GM21576 (cell line): ENCODE results near the gene KLF7.

Experiments
- ATAC-seq: cut with Tn5 transposase; IDR thresholded peaks from one replicate; pipeline ENCODE4 v1.9.1; 2021; ENCODE audit warnings: mild to moderate bottlenecking, moderate library complexity; ENCODE audit not compliant: unreplicated experiment

The KLF7 gene

DNA sequence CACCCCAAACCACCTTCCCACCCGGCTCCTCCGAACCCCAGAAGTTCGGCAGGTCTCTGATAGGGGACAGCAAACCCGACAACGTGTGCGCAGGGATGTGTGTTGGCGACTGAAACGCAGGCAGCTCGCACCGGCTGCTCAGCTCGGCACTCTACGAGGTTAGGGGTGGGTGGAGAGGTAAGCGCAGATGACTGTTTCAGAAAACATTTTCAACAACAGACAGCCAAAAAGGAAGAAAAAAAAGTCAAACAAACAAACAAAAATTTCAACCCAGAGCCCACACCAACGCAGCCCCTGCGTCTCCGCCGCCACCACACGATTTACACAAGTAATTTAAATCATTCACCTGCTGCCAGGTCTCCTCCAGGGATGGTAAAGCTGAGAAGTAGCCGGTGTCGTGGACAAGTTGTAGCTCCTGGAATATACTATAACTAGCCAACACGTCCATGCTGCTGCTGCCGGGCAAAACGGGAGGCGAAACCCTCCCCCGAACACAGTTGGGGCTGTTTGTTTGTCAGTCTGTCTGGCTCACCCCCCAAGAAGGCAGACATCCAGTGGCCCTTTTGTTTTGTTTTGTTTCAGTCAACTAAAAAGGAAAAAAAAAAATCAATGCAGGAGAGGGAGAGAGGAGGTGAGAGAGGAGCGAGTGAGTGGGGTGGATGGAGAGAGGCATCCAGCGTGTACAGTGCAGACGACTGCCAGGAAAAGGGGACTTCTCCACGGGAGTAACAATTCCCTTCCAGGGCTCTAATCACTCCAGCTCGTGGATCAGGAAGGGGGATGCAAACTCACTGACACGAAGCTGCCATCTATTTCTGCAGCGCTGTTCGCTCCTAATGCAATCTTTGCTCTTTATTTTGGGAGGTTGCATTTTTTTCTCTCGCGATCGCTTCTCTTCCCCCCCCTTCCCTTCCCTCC, at the start of gene KLF7:
TSS of gene KLF7 (minus strand) at position 828 of the 918 bp plus-strand sequence. CDS start at position 448, 380 bp downstream.
- ATAC-seq, result no peak

DNA sequence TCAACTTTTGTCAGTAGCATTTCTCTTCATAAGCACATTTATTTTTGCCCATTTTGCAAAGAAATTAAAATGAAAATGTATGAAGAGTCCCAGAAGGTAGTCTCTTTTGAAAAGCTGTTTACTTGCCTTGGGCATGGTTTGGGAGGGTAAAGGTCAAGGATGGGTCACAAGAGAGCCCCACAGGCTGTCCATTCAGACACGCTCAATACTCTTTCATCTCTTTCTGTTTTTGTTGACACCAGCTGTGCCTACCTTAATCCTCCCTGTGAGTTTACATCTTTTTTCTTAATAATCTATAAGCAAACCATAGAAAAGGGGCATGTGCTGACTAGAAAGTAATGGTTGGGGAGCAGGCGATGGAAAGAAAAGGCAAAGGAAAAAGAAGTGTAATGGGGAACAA, 49.6 kb upstream of the KLF7 start:
- ATAC-seq, result no peak

DNA sequence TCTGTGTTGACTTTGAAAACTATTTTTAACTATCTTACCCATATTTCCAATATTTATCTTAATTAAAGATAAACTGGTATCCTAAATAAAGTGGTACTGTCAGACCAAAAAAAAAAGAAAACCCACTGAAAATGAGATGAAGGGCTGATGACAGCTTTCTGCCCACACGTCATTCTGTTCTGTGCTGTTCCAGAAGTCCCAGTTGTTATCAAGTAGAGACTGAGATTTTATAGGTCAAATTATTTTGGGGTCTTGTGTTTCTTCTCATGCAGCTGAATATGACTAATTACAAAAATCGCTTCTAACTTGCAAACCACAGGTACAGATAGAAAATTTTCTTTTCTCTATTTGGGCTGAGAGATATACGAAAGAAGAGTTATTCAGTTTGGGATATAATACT, 48.7 kb upstream of the KLF7 start:
- ATAC-seq, result no peak

DNA sequence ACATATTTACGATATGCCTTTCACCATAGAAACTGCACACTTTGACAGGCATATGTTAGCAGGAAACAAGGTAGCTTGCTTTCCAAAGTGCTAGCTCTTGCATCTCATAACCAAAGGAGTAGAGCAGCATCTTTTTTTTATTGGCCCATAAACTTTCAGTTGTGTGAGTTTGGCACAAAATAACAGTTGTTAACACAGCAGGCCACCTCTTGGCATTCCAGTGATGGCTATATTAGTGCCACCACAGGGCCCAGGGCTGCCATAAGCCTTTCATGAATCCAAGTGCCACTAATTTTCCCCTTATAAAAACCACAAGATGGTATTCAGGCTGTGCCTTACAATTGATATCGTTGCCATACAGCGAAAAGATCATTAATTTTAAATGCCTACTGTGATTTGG, 40.3 kb upstream of the KLF7 start:
- no peak for ATAC-seq

DNA sequence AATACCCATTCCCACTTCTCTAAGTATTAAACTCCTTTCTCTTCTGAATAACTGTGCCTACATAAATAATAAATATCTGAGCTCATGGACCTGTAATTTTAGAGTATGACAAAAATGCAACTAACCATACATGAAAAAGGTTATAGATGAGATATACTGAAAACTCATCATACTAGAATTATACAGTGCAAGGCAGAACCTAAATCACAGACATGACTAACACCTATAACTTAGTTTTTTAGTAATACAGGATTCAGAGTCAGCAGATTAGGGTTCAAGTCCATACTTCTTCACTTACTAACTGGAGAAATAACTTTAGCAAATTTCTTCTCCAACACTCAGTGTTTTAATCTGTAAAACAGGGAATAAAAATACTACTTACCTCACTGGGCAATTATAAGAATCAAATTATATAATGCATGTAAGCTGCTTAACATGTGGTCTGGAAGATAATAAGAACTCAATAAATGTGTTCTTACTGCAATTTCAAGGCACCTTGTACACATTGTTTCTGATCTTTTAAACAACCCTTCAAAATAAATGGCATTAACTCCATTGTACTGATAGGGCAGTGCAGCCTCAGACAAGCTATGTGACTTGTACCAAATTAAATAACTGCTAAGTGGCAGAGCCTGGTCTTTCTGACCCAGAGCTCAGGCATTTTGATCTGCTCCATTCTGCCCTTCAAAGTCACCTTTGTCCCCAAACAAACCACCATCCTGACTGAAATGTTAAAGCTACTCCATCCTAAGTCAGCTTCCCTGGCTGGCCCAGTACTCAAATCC, 39.6 kb upstream of the KLF7 start:
- no peak for ATAC-seq

DNA sequence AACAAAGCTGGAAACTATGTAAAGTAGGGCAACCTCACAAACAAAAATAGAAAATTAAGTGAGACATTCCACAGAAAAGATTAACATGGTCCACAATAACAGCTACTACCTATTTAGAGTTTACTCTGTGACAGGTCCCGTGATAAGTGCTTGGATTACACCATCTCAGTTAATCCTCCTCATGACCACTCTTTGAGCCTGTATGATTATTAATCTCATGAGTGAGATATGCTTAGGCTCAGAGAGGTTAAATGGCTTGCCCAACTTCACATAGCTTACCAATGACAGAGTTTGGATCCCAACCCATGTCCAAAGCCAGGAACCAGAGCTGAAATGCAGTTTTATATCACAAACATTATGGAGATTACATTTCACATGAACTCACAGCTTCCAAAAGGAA, 37.3 kb upstream of the KLF7 start:
- ATAC-seq, result no peak

DNA sequence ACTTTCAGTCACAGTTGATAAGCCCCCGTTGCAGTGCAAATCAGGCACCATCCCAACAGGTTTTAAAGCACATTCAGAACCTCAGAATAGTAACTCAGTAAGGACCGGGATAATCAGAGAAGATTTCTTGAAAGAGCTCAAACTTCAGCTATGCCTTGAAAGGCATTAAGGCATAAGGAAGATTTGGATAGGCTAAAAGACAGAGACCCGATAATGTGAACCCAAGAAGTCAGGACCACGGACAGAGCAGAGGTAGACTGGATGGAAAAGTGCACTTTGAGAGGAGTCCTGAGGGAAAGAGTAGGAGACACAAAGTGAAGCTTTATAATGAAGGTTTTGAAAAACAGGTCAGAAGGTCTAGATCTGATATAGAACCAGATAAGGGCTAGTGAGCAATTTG, 36.9 kb upstream of the KLF7 start:
- ATAC-seq, result no peak

DNA sequence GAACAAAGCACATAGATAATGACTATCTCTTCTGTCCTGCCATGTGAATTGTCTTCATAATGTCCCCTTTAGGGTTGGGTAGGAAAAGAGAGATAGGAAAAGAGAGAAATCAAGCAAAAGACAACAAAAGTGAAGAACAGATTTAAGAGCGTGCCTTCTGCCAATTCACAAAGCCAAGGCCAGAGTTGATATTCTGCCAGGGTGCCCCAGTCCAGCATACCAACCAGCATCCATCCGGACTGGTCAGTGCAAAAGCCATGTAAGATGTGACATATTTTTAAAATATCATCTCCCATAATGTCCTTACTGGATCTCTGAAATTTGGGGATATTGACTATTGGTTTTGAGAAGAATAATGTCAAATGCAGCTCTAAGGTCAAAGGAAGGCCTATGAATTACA, 35.7 kb upstream of the KLF7 start:
- no peak for ATAC-seq

DNA sequence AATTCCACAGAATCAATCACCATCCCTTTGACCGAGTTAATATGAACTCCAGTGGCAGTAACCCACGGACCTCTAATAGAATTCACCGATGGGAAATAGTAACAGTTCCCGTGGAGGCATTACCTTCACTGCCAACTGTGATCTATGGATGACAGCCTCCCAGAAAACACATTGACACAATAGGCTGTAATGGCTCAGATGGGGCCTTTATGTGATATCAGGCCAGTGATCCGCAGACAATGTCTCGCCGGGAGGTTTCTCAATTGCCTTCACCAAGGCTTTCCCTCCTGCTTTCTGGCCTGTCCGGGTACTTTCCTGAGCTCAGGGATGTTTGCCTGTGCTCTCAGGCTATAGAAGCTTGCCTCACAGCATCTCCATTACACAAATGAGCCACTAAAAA, 34.4 kb upstream of the KLF7 start:
- ATAC-seq, result no peak

DNA sequence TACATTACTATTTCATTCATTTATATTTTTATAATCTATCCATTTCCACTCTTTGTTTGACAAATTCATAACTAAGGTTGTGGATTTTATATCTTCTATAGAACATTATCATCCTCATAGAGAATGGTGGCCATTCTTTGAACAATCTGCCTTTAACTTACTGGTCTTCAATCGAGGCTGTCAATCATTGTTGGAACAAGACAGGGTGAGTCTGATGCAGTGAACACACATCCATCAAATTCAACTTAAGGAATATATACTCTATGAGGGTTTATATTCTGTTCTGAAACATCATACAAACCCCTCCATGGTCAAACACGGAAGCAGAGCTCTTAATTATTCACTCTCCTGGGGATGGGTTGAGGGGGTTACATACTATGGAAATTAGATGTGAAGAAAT, 28.3 kb upstream of the KLF7 start:
- ATAC-seq, result no peak

DNA sequence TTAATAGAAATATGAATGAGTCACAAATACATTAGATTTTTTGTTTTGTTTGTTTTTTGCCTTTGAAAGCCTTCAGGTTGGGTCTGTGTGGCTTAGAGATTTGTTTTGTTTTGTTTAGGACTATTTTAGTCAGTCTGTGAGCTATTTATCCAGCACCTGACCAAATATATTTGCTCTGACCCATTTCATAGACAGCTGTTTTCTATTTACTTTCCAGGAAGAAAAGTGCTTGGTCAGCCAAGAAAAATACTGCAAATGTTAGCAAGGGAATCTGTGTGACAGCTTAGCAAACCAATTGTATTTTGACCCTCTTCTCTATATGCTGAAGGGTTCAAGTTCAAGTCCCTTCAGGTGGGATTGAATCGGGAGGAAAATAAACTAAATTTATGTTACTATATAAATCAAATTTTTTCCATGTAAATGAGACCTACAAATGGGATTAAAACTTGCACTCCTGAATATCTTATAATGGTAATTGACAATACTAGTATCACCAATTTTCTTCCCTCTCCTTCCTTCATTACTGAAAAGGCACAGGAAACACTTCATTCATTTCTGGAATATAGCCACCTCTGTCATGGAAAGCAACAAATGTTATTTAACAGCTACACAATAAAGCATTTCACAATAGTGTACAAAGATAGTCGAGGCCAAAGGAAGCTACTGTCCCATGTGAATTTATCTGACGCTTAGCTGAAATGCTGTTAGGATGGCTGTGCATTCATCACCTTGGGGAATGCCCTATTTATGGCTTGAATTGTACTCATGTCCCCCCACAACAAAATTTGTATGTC, 23.1 kb upstream of the KLF7 start:
- ATAC-seq, result no peak

DNA sequence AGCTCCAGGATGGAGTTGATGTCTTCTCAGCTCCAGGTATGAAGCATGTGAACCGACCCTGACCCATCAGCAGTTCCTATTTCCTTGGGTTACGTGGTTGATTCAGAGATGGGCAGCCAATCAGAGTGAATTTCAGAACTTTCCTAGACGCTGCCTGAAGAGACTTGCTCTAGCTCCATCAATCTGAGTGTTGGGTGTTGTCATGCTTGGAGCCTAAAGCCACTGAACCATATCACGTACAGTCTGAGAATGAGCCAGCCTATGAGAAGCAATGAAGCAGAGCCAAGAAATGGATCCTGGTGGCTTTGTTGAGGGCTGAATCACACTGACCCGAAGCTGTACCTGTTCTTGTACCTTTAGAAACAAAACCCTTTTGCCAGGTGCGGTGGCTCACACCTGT, 19.6 kb upstream of the KLF7 start:
- ATAC-seq, result no peak

DNA sequence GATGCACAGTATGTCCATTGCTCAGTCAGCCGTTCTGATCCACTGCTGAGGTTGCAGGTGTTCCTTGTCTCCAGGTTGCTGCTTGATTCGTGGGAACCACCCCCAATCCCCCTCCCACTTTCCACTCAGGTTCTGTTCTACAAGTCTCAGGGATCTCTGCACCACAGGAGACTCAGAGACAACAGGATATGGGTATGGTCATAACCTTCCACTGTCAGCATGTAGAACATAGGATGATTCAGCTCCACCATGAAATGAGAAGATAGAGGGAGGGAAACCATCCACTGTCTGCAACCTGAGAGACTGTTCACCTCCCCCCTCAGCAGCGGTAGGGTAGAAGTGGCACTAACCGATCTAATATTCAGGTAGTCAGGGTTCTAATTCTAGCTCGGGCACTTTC, 19.0 kb upstream of the KLF7 start:
- ATAC-seq, result no peak

DNA sequence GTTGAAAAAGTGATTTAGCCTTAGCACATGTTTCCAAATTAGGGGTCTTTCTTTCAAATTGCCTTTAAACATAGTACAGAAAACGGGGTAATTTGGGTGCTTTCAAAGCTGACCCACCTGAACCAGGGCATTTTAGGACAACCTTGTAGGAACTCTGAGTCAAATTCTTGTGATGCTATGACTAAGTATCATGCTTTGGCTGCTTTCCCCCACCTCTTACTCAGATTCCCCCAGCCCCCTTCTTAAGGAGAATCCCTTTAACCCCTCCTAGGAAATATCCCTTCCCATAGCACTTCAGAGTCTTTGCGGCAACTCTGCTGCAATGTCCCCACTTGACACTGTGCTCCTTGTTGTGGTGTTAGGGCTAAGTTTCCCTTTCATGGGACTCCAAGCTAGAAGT, 18.6 kb upstream of the KLF7 start:
- ATAC-seq, result no peak

DNA sequence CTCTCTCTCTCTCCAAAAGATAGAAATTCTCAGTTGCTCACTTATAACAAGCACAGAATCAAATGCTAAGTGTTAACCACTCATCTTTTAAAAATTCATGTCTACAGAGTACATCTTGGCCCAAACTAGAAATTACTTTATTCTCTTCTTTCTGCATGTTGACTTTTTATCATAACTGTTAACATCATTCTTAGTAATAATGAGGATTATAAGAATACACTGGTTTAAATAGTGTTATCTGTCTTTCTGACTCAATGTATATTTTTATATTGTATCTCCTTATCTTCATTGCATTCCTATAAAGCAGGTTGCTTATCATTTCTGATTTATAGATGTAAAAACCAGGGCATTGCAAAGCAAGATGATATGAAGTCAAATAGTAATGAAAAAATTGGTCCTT, 17.8 kb upstream of the KLF7 start:
- no peak for ATAC-seq

DNA sequence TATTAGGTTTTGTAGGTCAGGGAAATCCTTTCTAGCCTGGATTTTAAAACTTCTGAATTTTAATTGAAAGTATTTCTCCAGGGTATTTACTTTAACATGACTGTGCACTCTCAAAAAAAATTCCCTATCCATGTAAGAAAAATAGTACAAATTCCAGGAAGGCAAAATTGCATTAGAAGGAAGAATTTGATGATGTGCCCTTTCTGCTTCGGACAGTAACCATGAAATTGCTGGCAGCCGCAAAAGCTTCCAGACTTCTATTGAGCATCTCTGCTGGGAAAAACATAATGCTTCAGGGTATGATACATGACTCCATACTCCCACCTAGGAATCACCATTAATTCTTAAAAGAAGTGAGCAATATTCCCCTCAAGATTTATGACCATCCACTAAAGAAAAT, 17.2 kb upstream of the KLF7 start:
- no peak for ATAC-seq

DNA sequence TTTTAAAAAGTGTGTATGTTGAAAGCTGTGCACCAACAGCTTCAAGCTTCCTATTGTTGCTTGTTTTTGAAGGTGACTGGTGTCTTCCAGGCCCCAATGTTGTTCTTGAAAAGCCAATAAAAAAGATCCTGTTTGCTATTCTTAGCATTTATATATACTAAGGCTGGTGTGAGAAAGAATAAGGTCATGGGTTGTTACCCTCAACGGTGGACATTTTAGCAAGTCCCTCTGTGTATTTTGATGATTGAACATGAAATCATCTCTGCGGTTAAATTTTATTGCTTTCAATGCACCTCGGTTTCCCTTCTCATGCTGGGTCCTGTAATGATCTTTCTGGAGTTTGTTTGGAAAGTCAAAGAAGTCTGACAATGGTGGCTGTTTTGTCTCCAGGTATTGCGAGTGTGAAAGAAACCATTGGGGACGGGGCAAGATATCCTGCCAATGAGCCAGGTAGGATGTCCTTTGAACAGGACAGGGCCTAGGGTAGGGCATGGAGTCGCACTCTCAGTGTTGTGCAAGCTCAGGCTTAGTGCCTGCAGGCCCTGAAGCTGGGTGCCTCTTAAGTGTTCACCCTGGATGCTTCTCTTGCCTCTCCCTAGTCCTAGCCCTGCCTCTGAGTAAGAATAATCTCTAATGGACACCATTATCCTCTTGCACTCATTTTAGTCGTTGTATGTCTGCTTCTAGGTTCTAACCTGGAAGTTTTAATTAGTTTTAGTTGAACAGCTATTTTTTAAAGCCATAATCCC, 16.0 kb upstream of the KLF7 start:
- no peak for ATAC-seq

DNA sequence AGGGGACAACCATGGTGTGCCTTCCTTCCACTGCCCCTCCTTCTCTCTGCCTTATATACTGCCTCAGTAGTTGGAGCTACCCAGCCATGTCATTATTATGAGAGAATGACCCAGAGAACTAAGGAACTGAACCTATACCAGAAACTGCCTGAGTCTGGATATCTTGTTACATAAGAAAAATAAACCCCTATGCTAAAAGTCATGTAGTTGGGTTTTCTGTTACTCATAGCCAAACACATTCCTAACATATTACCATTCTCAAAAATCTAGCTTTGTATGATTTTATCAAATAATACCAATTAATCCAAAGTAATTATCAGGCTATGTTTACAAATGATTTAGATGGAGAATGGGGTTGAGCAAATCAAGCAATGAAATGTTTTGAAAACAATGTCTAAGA, 15.0 kb upstream of the KLF7 start:
- ATAC-seq, result no peak

DNA sequence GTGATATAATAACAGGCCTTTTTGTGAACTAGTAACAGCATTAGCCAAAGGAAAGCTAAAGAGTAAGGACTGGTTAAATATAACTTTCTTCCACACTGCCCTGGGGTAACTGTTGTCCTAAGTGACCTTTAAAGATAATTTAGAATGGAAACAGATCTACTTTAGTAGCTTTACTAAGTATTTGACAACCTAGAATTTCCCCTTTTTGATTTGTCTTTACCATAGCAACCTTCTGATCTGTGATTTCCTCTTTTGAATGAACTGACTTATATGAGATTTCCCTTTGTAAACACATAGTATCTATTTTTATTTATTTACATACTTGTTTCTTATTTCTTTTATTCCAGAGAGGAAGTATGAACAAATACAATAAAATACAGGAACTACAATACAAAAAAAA, 10.5 kb upstream of the KLF7 start:
- no peak for ATAC-seq

DNA sequence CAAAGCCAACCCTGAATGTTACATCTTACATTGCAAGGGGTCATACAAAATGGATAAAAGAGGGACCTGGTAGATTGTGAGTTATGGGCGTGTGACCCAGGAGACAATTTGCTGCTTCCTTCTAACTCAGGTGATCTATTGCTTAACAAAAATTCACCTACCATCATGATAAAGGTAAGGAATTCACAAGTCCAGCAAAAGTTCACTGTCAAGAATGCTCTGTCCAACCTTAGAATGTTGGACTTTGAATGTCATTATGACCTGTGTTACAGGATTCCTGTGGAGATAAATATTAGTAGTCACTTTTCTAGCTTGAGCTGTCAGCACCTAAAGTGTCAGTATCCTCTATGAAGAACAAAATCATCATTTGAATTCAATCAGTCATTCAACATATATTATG, 7.9 kb upstream of the KLF7 start:
- ATAC-seq, result no peak
